ENCODE measurements around the gene DTX3.

DNA sequence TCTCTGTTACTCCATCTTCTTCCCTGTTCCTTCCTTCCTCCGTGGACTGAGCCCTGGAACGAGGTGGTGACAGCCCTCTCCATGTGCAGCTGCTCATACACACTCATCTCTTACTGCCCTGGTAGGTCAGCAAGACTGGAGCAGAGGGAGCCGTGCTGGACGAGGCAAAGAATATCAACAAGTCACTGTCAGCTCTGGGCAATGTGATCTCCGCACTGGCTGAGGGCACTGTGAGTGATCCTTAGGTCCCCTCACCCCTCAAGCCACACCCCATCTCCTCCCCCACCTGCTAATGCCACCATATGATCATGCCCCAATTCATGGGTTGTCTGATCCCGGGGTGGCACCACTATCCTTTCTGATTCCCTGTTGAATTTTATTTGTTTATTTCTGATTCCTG is 35.8 kb upstream of the DTX3 start:
- TF ChIP-seq, protein P1, sequence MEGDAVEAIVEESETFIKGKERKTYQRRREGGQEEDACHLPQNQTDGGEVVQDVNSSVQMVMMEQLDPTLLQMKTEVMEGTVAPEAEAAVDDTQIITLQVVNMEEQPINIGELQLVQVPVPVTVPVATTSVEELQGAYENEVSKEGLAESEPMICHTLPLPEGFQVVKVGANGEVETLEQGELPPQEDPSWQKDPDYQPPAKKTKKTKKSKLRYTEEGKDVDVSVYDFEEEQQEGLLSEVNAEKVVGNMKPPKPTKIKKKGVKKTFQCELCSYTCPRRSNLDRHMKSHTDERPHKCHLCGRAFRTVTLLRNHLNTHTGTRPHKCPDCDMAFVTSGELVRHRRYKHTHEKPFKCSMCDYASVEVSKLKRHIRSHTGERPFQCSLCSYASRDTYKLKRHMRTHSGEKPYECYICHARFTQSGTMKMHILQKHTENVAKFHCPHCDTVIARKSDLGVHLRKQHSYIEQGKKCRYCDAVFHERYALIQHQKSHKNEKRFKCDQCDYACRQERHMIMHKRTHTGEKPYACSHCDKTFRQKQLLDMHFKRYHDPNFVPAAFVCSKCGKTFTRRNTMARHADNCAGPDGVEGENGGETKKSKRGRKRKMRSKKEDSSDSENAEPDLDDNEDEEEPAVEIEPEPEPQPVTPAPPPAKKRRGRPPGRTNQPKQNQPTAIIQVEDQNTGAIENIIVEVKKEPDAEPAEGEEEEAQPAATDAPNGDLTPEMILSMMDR (IDR thresholded peaks at IDR 0.05; ENCODE audit: borderline replicate concordance, extremely low read depth, low read length, poor library complexity, severe bottlenecking): no peak
- no peak for TF ChIP-seq EZH2 (IDR thresholded peaks at IDR 0.05; ENCODE audit: borderline replicate concordance, low read depth, low read length, severe bottlenecking)
